HepG2 (cell line): ENCODE measurements around the gene KCNAB2.

Experiments used
- CCAR2 ChIP-seq: fragments of 200-400 bp; formaldehyde crosslinking; optimal IDR thresholded peaks from 2 replicates; pipeline ENCODE3; 2018; ENCODE audit warnings: low read depth, mild to moderate bottlenecking, low read length, moderate library complexity
- CTCF ChIP-seq: sonication (generic); formaldehyde crosslinking; IDR thresholded peaks from 2 replicates; pipeline ENCODE4 v1.5.0; 2020; ENCODE audit warnings: mild to moderate bottlenecking, missing genetic modification reagents, moderate library complexity
- ETV6 ChIP-seq: sonication (generic); formaldehyde crosslinking; conservative IDR thresholded peaks from 2 replicates; pipeline ENCODE4 v1.4.0; 2020; ENCODE audit warnings: missing genetic modification reagents
- GABPB1 ChIP-seq: IDR thresholded peaks from 2 replicates; pipeline ENCODE4 v1.6.1; 2016; ENCODE audit warnings: mild to moderate bottlenecking, missing genetic modification reagents, moderate library complexity, missing compliant biosample characterization
- GATA4 ChIP-seq: sonication (generic); IDR thresholded peaks from 2 replicates; pipeline ENCODE4 v1.6.1; 2016; ENCODE audit warnings: antibody characterized with exemption, low read depth, borderline replicate concordance
- MED13 ChIP-seq: sonication (generic); formaldehyde crosslinking; IDR thresholded peaks from 2 replicates; pipeline ENCODE4 v1.5.0; 2020; ENCODE audit warnings: missing genetic modification reagents
- MYC ChIP-seq: sonication (generic); formaldehyde crosslinking; IDR thresholded peaks from 2 replicates; pipeline ENCODE4 v1.9.0; 2021; ENCODE audit warnings: missing genetic modification reagents, borderline replicate concordance
- ONECUT2 ChIP-seq: sonication (generic); formaldehyde crosslinking; IDR thresholded peaks from 2 replicates; pipeline ENCODE4 v1.4.0; 2020; ENCODE audit warnings: missing genetic modification reagents
- REST ChIP-seq, 2 experiments: IDR thresholded peaks; 2 replicates each; pipeline ENCODE4 v1.6.1; 2011 to 2012; ENCODE audit warnings: low read length in 2 of 2, borderline replicate concordance in 1 of 2, low read depth in 1 of 2, mild to moderate bottlenecking in 1 of 2, moderate library complexity in 1 of 2
- SMC3 ChIP-seq: IDR thresholded peaks from 2 replicates; pipeline ENCODE4 v1.6.1; 2011; ENCODE audit warnings: low read length, improper control_type of control experiment
- SNAPC2 ChIP-seq: sonication (generic); formaldehyde crosslinking; IDR thresholded peaks from 2 replicates; pipeline ENCODE4 v1.8.1; 2022; ENCODE audit warnings: mild to moderate bottlenecking, missing genetic modification reagents
- ZNF792 ChIP-seq: IDR thresholded peaks from 2 replicates; pipeline ENCODE4 v1.6.1; 2016

- TF ChIP-seq GATA4 (no peak), ONECUT2 (CRISPR knock-in tag) (no peak), MYC (CRISPR knock-in tag) (no peak), CTCF (CRISPR knock-in tag) (no peak), SNAPC2 (CRISPR knock-in tag) (no peak), CCAR2 (no peak), SMC3 (no peak), REST (IDR thresholded peaks at IDR 0.05; ENCODE audit: borderline replicate concordance in 1 of 2, low read depth in 1 of 2, low read length in 2 of 2) (no peak), ZNF792 (CRISPR knock-in tag) (no peak), MED13 (CRISPR knock-in tag) (no peak), ETV6 (CRISPR knock-in tag) (no peak), GABPB1 (no peak)
Measured at GRCh38 chr1:6071219-6071618, 25.5 kb downstream of the KCNAB2 start.
